Keratinocyte (primary cell): ENCODE data around the gene CHSY1. TPM values are rescaled to one million over a fixed set of nuclear protein-coding genes. Genes with fewer than 3 reads are reported as not detected.

Source experiments
- DNase-seq: peaks from one replicate; pipeline ENCODE4 v3.0.0-alpha.2; 2011; ENCODE audit warnings: low read depth, missing footprints, low spot score
- FAIRE-seq: peaks from 2 replicates; lab custom pipeline; 2011; peaks lifted over from hg19 to GRCh38; lab: Jason Lieb, UNC
- H2AFZ ChIP-seq: 2 replicates; pipeline ENCODE4 v1.6.0; 2012; ENCODE audit warnings: low read length, control low read depth, inconsistent platforms; ENCODE audit not compliant: control insufficient read depth
- H3K27ac ChIP-seq: 2 replicates; pipeline ENCODE4 v1.5.1; 2011; ENCODE audit warnings: low read length; ENCODE audit not compliant: control insufficient read depth, insufficient read depth
- H3K27me3 ChIP-seq: 3 replicates; pipeline ENCODE4 v1.6.0; 2011; ENCODE audit warnings: low read length; ENCODE audit not compliant: control insufficient read depth, insufficient read depth; ENCODE audit errors: extremely low read depth
- H3K36me3 ChIP-seq, 2 experiments: 2 replicates in 1 of 2; 3 replicates in 1 of 2; pipeline ENCODE4 v1.5.1; 2011; ENCODE audit warnings: low read length in 2 of 2, mild to moderate bottlenecking in 1 of 2; ENCODE audit not compliant: control insufficient read depth in 2 of 2, insufficient read depth in 2 of 2; ENCODE audit errors: extremely low read depth in 1 of 2
- H3K4me1 ChIP-seq: 3 replicates; pipeline ENCODE4 v1.5.1; 2011; ENCODE audit warnings: low read length; ENCODE audit not compliant: control insufficient read depth, insufficient read depth; ENCODE audit errors: extremely low read depth
- H3K4me2 ChIP-seq: 3 replicates; pipeline ENCODE4 v1.6.0; 2011; ENCODE audit warnings: low read depth, low read length; ENCODE audit not compliant: control insufficient read depth, insufficient read depth; ENCODE audit errors: extremely low read depth
- H3K4me3 ChIP-seq, 3 experiments: fragments of 200-600 bp in 1 of 3; sonication (generic) in 1 of 3; 2 replicates in 2 of 3; 3 replicates in 1 of 3; pipeline ENCODE4 v1.5.1; 2011 to 2016; ENCODE audit warnings: low read length in 3 of 3, mild to moderate bottlenecking in 3 of 3, control low read depth in 2 of 3, inconsistent platforms in 1 of 3, low read depth in 1 of 3, mixed read lengths in 1 of 3, mixed run types in 1 of 3, moderate library complexity in 1 of 3; ENCODE audit not compliant: control insufficient read depth in 2 of 3, insufficient read depth in 2 of 3; ENCODE audit errors: extremely low read depth in 1 of 3
- H3K79me2 ChIP-seq: 2 replicates; pipeline ENCODE4 v1.6.0; 2012; ENCODE audit warnings: low read length; ENCODE audit not compliant: control insufficient read depth, insufficient read depth
- H3K9ac ChIP-seq: 3 replicates; pipeline ENCODE4 v1.6.0; 2011; ENCODE audit warnings: low read length; ENCODE audit not compliant: control insufficient read depth, insufficient read depth; ENCODE audit errors: extremely low read depth
- H3K9me1 ChIP-seq: 3 replicates; pipeline ENCODE4 v1.6.0; 2011; ENCODE audit warnings: low read length; ENCODE audit not compliant: control insufficient read depth, insufficient read depth; ENCODE audit errors: extremely low read depth
- H3K9me3 ChIP-seq: 2 replicates; pipeline ENCODE4 v1.5.1; 2012; ENCODE audit warnings: low read depth, low read length; ENCODE audit not compliant: control insufficient read depth
- H4K20me1 ChIP-seq: 3 replicates; pipeline ENCODE4 v1.6.0; 2011; ENCODE audit warnings: low read length; ENCODE audit not compliant: control insufficient read depth, insufficient read depth; ENCODE audit errors: extremely low read depth
- EZH2 ChIP-seq: IDR thresholded peaks from one replicate; pipeline ENCODE4 v1.6.1; 2012; ENCODE audit warnings: inconsistent platforms, mild to moderate bottlenecking, low read length, moderate library complexity
- dilution Hi-C: fragments of 300-500 bp; cut with MboI; formaldehyde crosslinking; loops from one replicate; pipeline ENCODE4 v1.7.0; 2020; ENCODE audit warnings: low sequenced_read_pairs; ENCODE audit not compliant: extremely low pct_ligation_motif_present
- polyA plus RNA-seq, 5 experiments: library from polyadenylated mRNA; depleted of rRNA in 3 of 5; stranded (reverse) in 3 of 5; stranded (forward) in 1 of 5; unstranded in 1 of 5; fragments of >200 nt; gene quantifications; 1 replicate in 1 of 5; 2 replicates in 3 of 5; 3 replicates in 1 of 5; pipeline versions ENCODE4 v1.2.1 to v1.2.3, GENCODE V29; 2011 to 2012; ENCODE audit warnings: missing spikeins in 2 of 5, low read depth in 1 of 5, low replicate concordance in 1 of 5
- TF ChIP-seq, protein P1 (sequence below), 3 experiments: IDR thresholded peaks in 1 of 3; conservative IDR thresholded peaks in 1 of 3; optimal IDR thresholded peaks in 1 of 3; 2 replicates in 2 of 3; 3 replicates in 1 of 3; pipeline versions ENCODE3 to v1.5.1; 2011; ENCODE audit warnings: low read length in 3 of 3, mild to moderate bottlenecking in 3 of 3, moderate library complexity in 2 of 3, control low read depth in 1 of 3, inconsistent platforms in 1 of 3; ENCODE audit not compliant: insufficient read depth in 2 of 3; ENCODE audit errors: extremely low read depth in 1 of 3

Gene CHSY1
- polyA plus RNA-seq, 1 donor (not counting 4 experiments of a cell fraction or from before 2014, with no cell fraction given), result 27.0 TPM

DNA sequence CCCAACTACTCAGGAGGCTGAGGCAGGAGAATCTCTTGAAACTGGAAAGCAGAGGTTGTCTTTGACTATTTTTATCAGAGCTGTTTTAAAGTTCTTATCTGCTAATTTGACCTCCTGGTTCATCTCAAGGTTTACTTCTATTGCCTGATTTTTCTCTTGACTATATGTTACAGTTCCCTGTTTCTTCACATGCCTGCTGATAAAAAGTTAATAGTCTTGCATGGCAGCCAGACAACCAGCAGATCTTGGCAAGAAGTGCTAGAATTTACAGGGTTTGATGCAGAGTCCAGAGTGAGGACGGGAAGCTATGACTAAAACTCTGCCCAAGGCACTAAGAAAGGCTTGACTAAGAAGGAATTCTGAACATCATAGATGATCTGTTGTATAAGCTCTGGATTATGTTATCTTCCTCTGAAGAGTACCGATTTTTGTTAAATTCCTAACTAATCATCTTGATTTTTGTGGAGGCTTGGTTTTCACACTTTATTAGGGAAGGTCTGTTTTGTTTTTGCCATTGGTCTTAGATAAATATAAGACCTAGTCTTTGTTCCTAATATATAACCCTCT, 85.9 kb downstream of the CHSY1 start:
- peaks cover 39% of the 10 kb centered on the region for H3K4me1 ChIP-seq
- H4K20me1 ChIP-seq, result no peaks in the 10 kb centered on the region
- H3K4me2 ChIP-seq, result no peak overlapping the region
- H3K27me3 ChIP-seq, result no peaks in the 10 kb centered on the region
- dilution Hi-C loops, result no loop called here
- TF ChIP-seq, protein P1, sequence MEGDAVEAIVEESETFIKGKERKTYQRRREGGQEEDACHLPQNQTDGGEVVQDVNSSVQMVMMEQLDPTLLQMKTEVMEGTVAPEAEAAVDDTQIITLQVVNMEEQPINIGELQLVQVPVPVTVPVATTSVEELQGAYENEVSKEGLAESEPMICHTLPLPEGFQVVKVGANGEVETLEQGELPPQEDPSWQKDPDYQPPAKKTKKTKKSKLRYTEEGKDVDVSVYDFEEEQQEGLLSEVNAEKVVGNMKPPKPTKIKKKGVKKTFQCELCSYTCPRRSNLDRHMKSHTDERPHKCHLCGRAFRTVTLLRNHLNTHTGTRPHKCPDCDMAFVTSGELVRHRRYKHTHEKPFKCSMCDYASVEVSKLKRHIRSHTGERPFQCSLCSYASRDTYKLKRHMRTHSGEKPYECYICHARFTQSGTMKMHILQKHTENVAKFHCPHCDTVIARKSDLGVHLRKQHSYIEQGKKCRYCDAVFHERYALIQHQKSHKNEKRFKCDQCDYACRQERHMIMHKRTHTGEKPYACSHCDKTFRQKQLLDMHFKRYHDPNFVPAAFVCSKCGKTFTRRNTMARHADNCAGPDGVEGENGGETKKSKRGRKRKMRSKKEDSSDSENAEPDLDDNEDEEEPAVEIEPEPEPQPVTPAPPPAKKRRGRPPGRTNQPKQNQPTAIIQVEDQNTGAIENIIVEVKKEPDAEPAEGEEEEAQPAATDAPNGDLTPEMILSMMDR (optimal IDR thresholded peaks at IDR 0.05 in 1 of 3, IDR thresholded peaks at IDR 0.05 in 1 of 3, conservative IDR thresholded peaks at IDR 0.05 in 1 of 3; ENCODE audit: extremely low read depth in 1 of 3, insufficient read depth in 2 of 3, low read length in 3 of 3), result no peak
- no peak for TF ChIP-seq EZH2
- H3K9me1 ChIP-seq, result peaks cover 2% of the 10 kb centered on the region
- no peak for DNase-seq
- peaks cover 18% of the 10 kb centered on the region for H3K9me3 ChIP-seq
- no peak for FAIRE-seq
- no peaks in the 10 kb centered on the region for H3K36me3 ChIP-seq
- no peaks in the 10 kb centered on the region for H3K79me2 ChIP-seq
- no peak overlapping the region for H2AFZ ChIP-seq
- H3K27ac ChIP-seq, result no peak overlapping the region
- no peak overlapping the region for H3K4me3 ChIP-seq
- no peak overlapping the region for H3K9ac ChIP-seq

DNA sequence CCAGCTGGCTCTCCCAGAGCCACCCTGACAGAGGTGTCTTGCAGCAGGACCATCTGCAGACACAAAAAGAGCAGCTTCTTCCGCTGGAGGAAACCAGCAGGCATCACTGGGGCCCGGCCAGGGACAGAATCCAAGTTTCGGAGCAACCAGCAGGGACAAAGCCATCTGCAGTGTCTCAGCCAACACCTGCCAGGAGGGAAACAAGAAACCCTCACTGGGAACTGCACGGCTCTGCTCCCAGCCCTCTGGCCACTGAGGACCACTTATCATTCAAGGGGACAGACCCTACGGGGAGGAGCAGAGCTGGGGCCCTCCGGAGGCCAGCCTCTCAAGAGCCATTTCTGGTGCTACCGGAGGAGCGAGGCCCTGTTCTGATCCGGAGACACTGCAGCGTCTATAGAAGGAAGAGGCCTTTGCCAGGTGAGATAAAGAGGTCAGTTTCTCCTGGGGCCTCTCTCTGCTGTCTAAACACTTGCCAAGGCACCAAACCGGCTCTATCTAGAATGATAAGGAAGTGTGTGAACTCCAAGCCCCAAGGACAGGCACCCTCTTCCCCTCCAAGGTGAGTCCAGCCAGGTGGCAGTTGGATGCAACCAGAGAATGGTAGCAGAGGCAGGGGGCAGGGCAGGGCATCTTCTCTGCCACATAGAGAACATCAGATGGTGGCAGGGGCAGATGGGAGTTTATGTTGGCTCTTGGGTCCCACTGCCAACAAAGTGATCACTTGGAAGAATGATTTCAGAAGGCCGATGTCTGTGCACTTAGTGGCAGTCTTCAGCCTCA, 89.0 kb downstream of the CHSY1 start:
- no peak overlapping the region for H3K4me3 ChIP-seq
- peaks cover 18% of the 10 kb centered on the region for H3K9me3 ChIP-seq
- dilution Hi-C loops, result no loop called here

More for the DNA sequence above, 89.0 kb downstream of the CHSY1 start:
- Histone ChIP-seq H3K9me1 (no peaks in the 10 kb centered on the region), H3K4me1 (peaks cover 8% of the 10 kb centered on the region), H2AFZ (no peak overlapping the region), H3K27me3 (no peaks in the 10 kb centered on the region), H4K20me1 (no peaks in the 10 kb centered on the region), H3K4me2 (no peak overlapping the region), H3K27ac (no peak overlapping the region), H3K9ac (no peak overlapping the region), H3K79me2 (no peaks in the 10 kb centered on the region), H3K36me3 (no peaks in the 10 kb centered on the region)
- TF ChIP-seq EZH2, result no peak
- TF ChIP-seq, protein P1 (optimal IDR thresholded peaks at IDR 0.05 in 1 of 3, IDR thresholded peaks at IDR 0.05 in 1 of 3, conservative IDR thresholded peaks at IDR 0.05 in 1 of 3; ENCODE audit: extremely low read depth in 1 of 3, insufficient read depth in 2 of 3, low read length in 3 of 3), result no peak
- FAIRE-seq (no peak), DNase-seq (no peak)
